GM23338 (cell line): ENCODE results near the gene TLDC2. TPM values are rescaled to one million over a fixed set of nuclear protein-coding genes. Genes with fewer than 3 reads are reported as not detected.

Experiments used
- ATAC-seq: fragments of 200-7000 bp; cut with Tn5 transposase; 3 replicates; pipeline ENCODE4 v1.9.1; 2020
- DNase-seq: peaks from one replicate; pipeline ENCODE4 v3.0.0-alpha.2; 2015; ENCODE audit warnings: low spot score
- H2AFZ ChIP-seq: fragments of 200-600 bp; sonication (generic); 2 replicates; pipeline ENCODE4 v1.8.0; 2016; ENCODE audit warnings: antibody characterized with exemption, mild to moderate bottlenecking, moderate library complexity
- H3F3A ChIP-seq: fragments of 200-600 bp; sonication (generic); replicated peaks from 2 replicates; pipeline ENCODE4 v1.8.0; 2017; ENCODE audit warnings: antibody characterized with exemption, mixed run types, low read depth
- H3K27ac ChIP-seq: fragments of 200-600 bp; sonication (generic); 2 replicates; pipeline ENCODE4 v1.6.1; 2016; ENCODE audit warnings: low read depth
- H3K27me3 ChIP-seq: fragments of 200-600 bp; sonication (generic); 2 replicates; pipeline ENCODE4 v1.8.0; 2016; ENCODE audit warnings: mild to moderate bottlenecking, mixed run types, moderate library complexity; ENCODE audit not compliant: insufficient read depth
- H3K36me3 ChIP-seq: fragments of 200-600 bp; sonication (generic); 2 replicates; pipeline ENCODE4 v1.8.0; 2016; ENCODE audit warnings: mild to moderate bottlenecking; ENCODE audit not compliant: insufficient read depth
- H3K4me1 ChIP-seq: fragments of 200-600 bp; sonication (generic); 2 replicates; pipeline ENCODE4 v1.8.0; 2016; ENCODE audit warnings: mild to moderate bottlenecking, moderate library complexity; ENCODE audit not compliant: insufficient read depth
- H3K4me2 ChIP-seq: fragments of 200-600 bp; sonication (generic); 2 replicates; pipeline ENCODE4 v1.7.1; 2017; ENCODE audit warnings: mixed run types
- H3K4me3 ChIP-seq: fragments of 200-600 bp; sonication (generic); 2 replicates; pipeline ENCODE4 v1.6.1; 2016; ENCODE audit warnings: mixed run types
- H3K79me2 ChIP-seq: fragments of 200-600 bp; sonication (generic); replicated peaks from 2 replicates; pipeline ENCODE4 v1.8.0; 2017; ENCODE audit warnings: mild to moderate bottlenecking; ENCODE audit not compliant: insufficient read depth
- H3K9me2 ChIP-seq: fragments of 200-600 bp; sonication (generic); 2 replicates; pipeline ENCODE4 v1.8.0; 2017; ENCODE audit not compliant: insufficient read depth
- H4K20me1 ChIP-seq: fragments of 200-600 bp; sonication (generic); replicated peaks from 2 replicates; pipeline ENCODE4 v1.8.0; 2017; ENCODE audit warnings: mild to moderate bottlenecking; ENCODE audit not compliant: insufficient read depth
- H3K27ac Mint-ChIP-seq: 2 replicates; pipeline ENCODE4 v1.8.0; 2020; ENCODE audit warnings: inconsistent platforms, mild to moderate bottlenecking, moderate library complexity, mixed read lengths
- H3K27me3 Mint-ChIP-seq: 3 replicates; pipeline ENCODE4 v1.8.0; 2022; ENCODE audit warnings: low read depth, mild to moderate bottlenecking, moderate library complexity, mixed read lengths, inconsistent platforms; ENCODE audit not compliant: insufficient read depth, poor library complexity
- H3K36me3 Mint-ChIP-seq: 3 replicates; pipeline ENCODE4 v1.8.0; 2021; ENCODE audit warnings: low read depth, mild to moderate bottlenecking, inconsistent platforms, moderate library complexity, mixed read lengths
- H3K4me1 Mint-ChIP-seq: 3 replicates; pipeline ENCODE4 v1.8.0; 2020; ENCODE audit warnings: mild to moderate bottlenecking, inconsistent platforms, mixed read lengths
- H3K4me3 Mint-ChIP-seq: 3 replicates; pipeline ENCODE4 v1.8.0; 2021; ENCODE audit warnings: moderate library complexity, mild to moderate bottlenecking, inconsistent platforms, mixed read lengths
- H3K9me3 Mint-ChIP-seq: 3 replicates; pipeline ENCODE4 v1.8.0; 2020; ENCODE audit warnings: moderate library complexity, mild to moderate bottlenecking, inconsistent platforms, mixed read lengths
- JUNB ChIP-seq: IDR thresholded peaks from one replicate; pipeline ENCODE4 v1.6.1; 2016; ENCODE audit warnings: antibody characterized with exemption; ENCODE audit not compliant: unreplicated experiment
- NANOG ChIP-seq: IDR thresholded peaks from 2 replicates; pipeline ENCODE4 v1.6.1; 2016; ENCODE audit warnings: antibody characterized with exemption, borderline replicate concordance
- POLR2AphosphoS5 ChIP-seq: IDR thresholded peaks from 2 replicates; pipeline ENCODE4 v1.6.1; 2016; ENCODE audit warnings: antibody characterized with exemption, low read depth
- STAT1 ChIP-seq: IDR thresholded peaks from one replicate; pipeline ENCODE4 v1.6.1; 2016; ENCODE audit warnings: antibody characterized with exemption; ENCODE audit not compliant: unreplicated experiment
- ZNF462 ChIP-seq: fragments of 250-450 bp; sonication (Bioruptor Pico); IDR thresholded peaks from 2 replicates; pipeline ENCODE4 v1.5.0; 2020; ENCODE audit warnings: mild to moderate bottlenecking, moderate library complexity
- polyA plus RNA-seq: library from polyadenylated mRNA; unstranded; fragments of >200 nt; fragmentation: Nextera tagmentation; extraction: Ambion mirVana; gene quantifications from 2 replicates; pipeline ENCODE4 v1.2.1, GENCODE V29; 2016
- total RNA-seq: library from RNA; depleted of rRNA; stranded (reverse); fragments of >200 nt; shearing (Covaris generic); gene quantifications from 2 replicates; pipeline ENCODE4 v1.2.3, GENCODE V29; 2014

The TLDC2 gene
- total and polyA plus RNA-seq, 2 experiments from 2014 or later = 0.16 to 0.38 TPM

GRCh38 chr20:36916199-36916598, 40.3 kb downstream of the TLDC2 start (continued):
- TF ChIP-seq STAT1 (no peak), JUNB (no peak), ZNF462 (CRISPR knock-in tag) (no peak), POLR2AphosphoS5 (no peak)

GRCh38 chr20:36917240-36917639, 41.3 kb downstream of the TLDC2 start:
- Mint-ChIP-seq H3K4me3 (no peak overlapping the region), H3K27ac (no peak overlapping the region), H3K9me3 (no peaks in the 10 kb centered on the region), H3K4me1 (peaks cover 3% of the 10 kb centered on the region), H3K27me3 (no peaks in the 10 kb centered on the region), H3K36me3 (peaks cover 20% of the 10 kb centered on the region)
- H3K9me2 ChIP-seq = no peaks in the 10 kb centered on the region
- DNase-seq (no peak), ATAC-seq (no peak)
- no peak overlapping the region for H3K4me2 ChIP-seq
- H3K27ac ChIP-seq = no peak overlapping the region
- H4K20me1 ChIP-seq = no peaks in the 10 kb centered on the region
- H2AFZ ChIP-seq = no peak overlapping the region
- H3F3A ChIP-seq = no peaks in the 10 kb centered on the region
- H3K4me3 ChIP-seq = no peak overlapping the region
- H3K4me1 ChIP-seq = peaks cover 4% of the 10 kb centered on the region
- no peaks in the 10 kb centered on the region for H3K27me3 ChIP-seq
- H3K79me2 ChIP-seq = no peaks in the 10 kb centered on the region
- no peak for TF ChIP-seq ZNF462 (CRISPR knock-in tag)
- TF ChIP-seq NANOG = no peak
- H3K36me3 ChIP-seq = no peaks in the 10 kb centered on the region; the same call in 1 of the 2 replicates
